ENCODE measurements around the gene SYDE2.

DNA sequence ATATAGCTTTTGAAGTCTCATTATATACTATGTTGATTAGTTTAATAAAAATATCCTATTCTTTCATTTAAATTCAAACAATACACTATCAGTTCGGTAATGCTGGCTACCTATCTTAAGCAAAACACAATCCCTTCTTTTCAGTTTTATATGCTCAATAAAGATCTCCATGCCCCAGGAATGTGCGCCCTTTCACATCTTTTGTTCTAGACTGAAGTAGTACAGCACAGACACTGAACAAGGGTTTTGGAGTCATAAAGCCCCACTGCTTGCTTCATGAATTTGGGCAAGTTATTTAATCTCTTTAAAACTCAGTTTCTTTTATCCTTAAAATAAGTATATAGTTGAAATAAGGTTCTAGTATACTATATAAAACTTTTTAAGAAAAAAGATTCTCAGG is 22.4 kb downstream of the SYDE2 start:
- TF ChIP-seq, protein P1, sequence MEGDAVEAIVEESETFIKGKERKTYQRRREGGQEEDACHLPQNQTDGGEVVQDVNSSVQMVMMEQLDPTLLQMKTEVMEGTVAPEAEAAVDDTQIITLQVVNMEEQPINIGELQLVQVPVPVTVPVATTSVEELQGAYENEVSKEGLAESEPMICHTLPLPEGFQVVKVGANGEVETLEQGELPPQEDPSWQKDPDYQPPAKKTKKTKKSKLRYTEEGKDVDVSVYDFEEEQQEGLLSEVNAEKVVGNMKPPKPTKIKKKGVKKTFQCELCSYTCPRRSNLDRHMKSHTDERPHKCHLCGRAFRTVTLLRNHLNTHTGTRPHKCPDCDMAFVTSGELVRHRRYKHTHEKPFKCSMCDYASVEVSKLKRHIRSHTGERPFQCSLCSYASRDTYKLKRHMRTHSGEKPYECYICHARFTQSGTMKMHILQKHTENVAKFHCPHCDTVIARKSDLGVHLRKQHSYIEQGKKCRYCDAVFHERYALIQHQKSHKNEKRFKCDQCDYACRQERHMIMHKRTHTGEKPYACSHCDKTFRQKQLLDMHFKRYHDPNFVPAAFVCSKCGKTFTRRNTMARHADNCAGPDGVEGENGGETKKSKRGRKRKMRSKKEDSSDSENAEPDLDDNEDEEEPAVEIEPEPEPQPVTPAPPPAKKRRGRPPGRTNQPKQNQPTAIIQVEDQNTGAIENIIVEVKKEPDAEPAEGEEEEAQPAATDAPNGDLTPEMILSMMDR (conservative IDR thresholded peaks at IDR 0.05 in 1 of 2, IDR thresholded peaks at IDR 0.05 in 1 of 2; ENCODE audit: extremely low read depth in 1 of 2, insufficient read depth in 1 of 2, low read depth in 1 of 2, low read length in 2 of 2), result no peak
- no peak for TF ChIP-seq EZH2 (IDR thresholded peaks at IDR 0.05; ENCODE audit: borderline replicate concordance, low read length)
